Retinal pigment epithelial cell (primary cell): ENCODE data around the gene PBX4.

ENCODE experiments used
- DNase-seq: peaks from one replicate; pipeline ENCODE4 v3.0.0-alpha.2; 2010; ENCODE audit warnings: low read depth
- H3K4me3 ChIP-seq: 2 replicates; pipeline ENCODE4 v1.5.1; 2011; ENCODE audit warnings: mild to moderate bottlenecking, low read length, control low read depth, moderate library complexity
- TF ChIP-seq, protein P1 (sequence below): conservative IDR thresholded peaks from 2 replicates; pipeline ENCODE4 v1.5.1; 2011; ENCODE audit warnings: low read depth, low read length, control low read depth, inconsistent platforms

Gene PBX4

DNA sequence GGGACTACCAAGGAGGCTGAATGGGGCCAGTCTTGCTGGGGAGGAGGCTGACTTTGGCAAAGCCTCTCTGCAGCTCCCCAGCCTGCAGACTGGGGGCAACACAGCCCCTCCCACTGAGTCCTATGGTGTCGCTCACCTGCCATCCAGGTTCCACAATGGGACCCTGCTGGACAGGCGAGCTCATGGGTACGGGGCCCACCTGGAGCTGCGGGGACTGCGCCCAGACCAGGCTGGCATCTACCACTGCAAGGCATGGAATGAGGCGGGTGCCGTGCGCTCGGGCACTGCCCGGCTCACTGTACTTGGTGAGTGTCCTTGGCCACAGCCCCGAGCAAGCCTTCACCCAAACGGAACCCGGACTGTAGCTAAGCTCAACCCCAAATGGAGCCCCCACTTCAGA, 75.4 kb downstream of the PBX4 start:
- TF ChIP-seq, protein P1, sequence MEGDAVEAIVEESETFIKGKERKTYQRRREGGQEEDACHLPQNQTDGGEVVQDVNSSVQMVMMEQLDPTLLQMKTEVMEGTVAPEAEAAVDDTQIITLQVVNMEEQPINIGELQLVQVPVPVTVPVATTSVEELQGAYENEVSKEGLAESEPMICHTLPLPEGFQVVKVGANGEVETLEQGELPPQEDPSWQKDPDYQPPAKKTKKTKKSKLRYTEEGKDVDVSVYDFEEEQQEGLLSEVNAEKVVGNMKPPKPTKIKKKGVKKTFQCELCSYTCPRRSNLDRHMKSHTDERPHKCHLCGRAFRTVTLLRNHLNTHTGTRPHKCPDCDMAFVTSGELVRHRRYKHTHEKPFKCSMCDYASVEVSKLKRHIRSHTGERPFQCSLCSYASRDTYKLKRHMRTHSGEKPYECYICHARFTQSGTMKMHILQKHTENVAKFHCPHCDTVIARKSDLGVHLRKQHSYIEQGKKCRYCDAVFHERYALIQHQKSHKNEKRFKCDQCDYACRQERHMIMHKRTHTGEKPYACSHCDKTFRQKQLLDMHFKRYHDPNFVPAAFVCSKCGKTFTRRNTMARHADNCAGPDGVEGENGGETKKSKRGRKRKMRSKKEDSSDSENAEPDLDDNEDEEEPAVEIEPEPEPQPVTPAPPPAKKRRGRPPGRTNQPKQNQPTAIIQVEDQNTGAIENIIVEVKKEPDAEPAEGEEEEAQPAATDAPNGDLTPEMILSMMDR, result no peak
- H3K4me3 ChIP-seq, result no peak overlapping the region
- no peak for DNase-seq

DNA sequence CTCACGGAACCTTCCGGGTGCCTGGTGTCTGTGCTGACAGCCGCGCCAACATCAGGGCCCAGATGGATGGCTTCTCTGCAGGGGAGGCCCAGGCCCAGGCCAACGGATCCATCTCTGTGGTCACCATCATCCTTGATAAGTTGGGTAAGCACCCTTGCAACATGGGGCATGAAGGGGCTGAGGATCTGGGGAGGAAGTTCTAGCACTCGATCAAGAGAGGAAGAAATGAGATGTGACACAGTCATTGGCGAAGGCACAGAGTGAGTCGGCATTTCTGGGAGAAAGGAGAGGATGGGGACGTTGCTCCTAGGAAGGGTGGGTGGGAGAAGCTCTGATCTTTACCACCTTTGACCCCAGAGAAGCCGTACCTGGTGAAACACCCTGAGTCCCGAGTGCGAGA, 76.0 kb downstream of the PBX4 start:
- DNase-seq, result no peak
- H3K4me3 ChIP-seq, result no peak overlapping the region
- TF ChIP-seq, protein P1, result no peak

DNA sequence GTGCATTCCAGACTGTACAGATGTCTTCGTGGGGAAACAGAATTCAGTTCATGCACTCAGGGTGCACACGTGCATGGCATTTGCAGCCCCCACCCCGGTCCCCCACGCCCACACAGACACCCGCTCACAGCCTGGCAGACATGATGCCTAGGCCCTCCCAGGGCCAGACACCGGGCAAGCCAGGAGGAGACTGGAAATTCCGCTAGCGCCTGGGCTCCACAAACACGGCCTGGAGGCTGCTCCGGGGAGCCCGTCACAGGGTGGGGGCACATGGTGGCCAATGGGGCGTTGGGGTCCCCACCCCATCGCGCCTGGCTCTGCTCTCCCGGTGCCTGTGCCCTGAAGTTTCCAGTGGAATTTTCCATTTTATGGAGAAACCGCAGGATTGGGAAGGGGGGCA, 76.9 kb downstream of the PBX4 start:
- TF ChIP-seq, protein P1, result no peak
- no peak overlapping the region for H3K4me3 ChIP-seq

GRCh38 chr19:19540715-19541515, 77.6 kb downstream of the PBX4 start:
- TF ChIP-seq, protein P1, result no peak
- H3K4me3 ChIP-seq, result peak overlapping the region; percentile 23
- DNase-seq, result no peak

More for the DNA sequence above, 76.9 kb downstream of the PBX4 start:
- DNase-seq, result no peak

DNA sequence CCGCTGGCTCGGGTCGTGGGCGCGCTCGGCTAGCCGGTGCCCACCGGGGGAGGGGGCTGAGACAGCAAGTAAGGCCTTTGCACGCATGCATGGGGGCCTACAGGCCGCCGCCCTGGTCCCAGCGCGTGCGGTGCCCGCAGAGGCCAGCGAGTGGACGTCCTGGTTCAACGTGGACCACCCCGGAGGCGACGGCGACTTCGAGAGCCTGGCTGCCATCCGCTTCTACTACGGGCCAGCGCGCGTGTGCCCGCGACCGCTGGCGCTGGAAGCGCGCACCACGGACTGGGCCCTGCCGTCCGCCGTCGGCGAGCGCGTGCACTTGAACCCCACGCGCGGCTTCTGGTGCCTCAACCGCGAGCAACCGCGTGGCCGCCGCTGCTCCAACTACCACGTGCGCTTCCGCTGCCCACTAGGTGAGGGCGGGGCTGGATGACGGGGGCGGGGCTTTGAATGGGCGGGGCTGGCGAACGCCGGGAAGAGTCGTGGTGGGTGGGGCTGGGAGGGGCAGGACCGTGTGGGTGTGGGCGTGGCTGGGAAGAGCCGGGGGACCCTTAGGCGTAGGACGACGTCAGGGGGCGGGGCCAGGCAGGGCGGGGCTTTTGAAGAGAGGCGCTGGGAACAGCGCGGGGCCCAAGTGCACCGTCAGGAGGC, 78.3 kb downstream of the PBX4 start:
- H3K4me3 ChIP-seq, result peak overlapping the region; percentile 23
- TF ChIP-seq, protein P1, result no peak
- DNase-seq, result no peak

DNA sequence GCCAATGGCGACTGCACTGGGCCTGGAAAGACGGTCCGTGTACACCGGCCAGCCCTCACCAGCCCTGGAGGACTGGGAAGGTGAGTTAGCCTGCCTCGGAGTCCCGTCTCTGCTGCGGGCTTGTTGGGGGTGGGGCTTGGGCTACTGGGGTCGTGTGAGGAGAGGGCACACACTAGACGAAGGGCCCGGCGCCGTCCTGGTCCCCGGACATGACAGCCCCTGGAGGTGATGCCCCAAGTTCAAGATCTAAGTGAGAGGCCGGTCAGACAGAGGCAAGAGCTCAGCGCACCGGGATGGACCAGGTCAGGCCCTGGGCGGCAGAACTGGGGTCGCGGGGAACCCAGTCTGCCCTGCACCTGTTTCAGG, 78.8 kb downstream of the PBX4 start:
- TF ChIP-seq, protein P1, result no peak
- no peak for DNase-seq
- H3K4me3 ChIP-seq, result no peak overlapping the region

DNA sequence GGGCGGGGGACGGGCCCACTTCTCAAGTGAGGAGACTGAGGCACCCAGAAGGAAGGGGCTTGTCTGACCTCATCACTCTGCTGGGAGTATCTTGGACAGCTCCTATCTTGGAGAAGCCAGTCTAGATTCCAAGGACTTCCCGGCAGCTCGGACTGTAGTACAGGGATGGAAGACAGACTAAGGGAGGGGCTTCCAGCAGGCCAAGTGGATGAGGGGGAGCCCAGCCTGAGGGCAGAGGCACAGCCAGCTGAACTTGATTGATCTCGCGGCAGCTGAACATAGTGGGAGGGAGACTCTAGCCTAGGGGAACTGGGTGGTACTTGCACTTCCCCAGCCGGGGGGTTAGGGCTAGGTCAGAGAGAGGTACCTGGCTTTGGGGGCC, 79.7 kb downstream of the PBX4 start:
- TF ChIP-seq, protein P1, result no peak
- no peak overlapping the region for H3K4me3 ChIP-seq
- DNase-seq, result no peak
